B cell (primary cell): Measurements from ENCODE around the gene SLC39A12. TPM values are rescaled to one million over a fixed set of nuclear protein-coding genes. Genes with fewer than 3 reads are reported as not detected.

ENCODE experiments used
- ATAC-seq: fragments of 200-7000 bp; cut with Tn5 transposase; one replicate; pipeline ENCODE4 v1.10.0; 2021; ENCODE audit warnings: low read depth, mild to moderate bottlenecking, moderate number of reproducible peaks, moderate library complexity
- CTCF ChIA-PET: fragments of 350-600 bp; sonication (Branson Sonifier 250); formaldehyde crosslinking; loops from one replicate; lab custom pipeline; 2021; ENCODE audit warnings: antibody characterized with exemption, inconsistent platforms; lab: Charles Lee
- POLR2A ChIA-PET: fragments of 350-600 bp; sonication (Branson Sonifier 250); formaldehyde crosslinking; loops from one replicate; lab custom pipeline; 2021; ENCODE audit warnings: antibody characterized with exemption; lab: Charles Lee
- DNase-seq: peaks from one replicate; pipeline ENCODE4 v3.0.0; 2013
- H2AFZ ChIP-seq: 2 replicates; pipeline ENCODE4 v1.6.1; 2012; ENCODE audit warnings: mild to moderate bottlenecking, low read depth, low read length; ENCODE audit not compliant: insufficient read depth, poor library complexity, severe bottlenecking
- H3K27ac ChIP-seq, 2 donors: 1 replicate in 1 of 2; 2 replicates in 1 of 2; pipeline ENCODE4 v1.5.1; 2012 to 2013; ENCODE audit warnings: low read length in 2 of 2, mild to moderate bottlenecking in 2 of 2, moderate library complexity in 1 of 2
- H3K27me3 ChIP-seq, 4 experiments: fragments of 200-600 bp in 1 of 4; sonication (generic) in 1 of 4; replicated peaks in 1 of 4; 1 replicate in 2 of 4; 2 replicates in 2 of 4; pipeline versions ENCODE4 v1.6.1 to v1.7.0; 2013 to 2016; ENCODE audit warnings: low read length in 3 of 4, mild to moderate bottlenecking in 2 of 4, mixed read lengths in 1 of 4, moderate library complexity in 1 of 4; ENCODE audit not compliant: insufficient read depth in 4 of 4, control insufficient read depth in 3 of 4; ENCODE audit errors: control extremely low read depth in 1 of 4
- H3K36me3 ChIP-seq, 2 experiments: replicated peaks in 1 of 2; 1 replicate in 1 of 2; 2 replicates in 1 of 2; pipeline versions ENCODE4 v1.6.1 to v1.7.1; 2013; ENCODE audit warnings: low read length in 1 of 2; ENCODE audit not compliant: insufficient read depth in 2 of 2, control insufficient read depth in 1 of 2; ENCODE audit errors: control extremely low read depth in 1 of 2, extremely low read depth in 1 of 2
- H3K4me1 ChIP-seq, 2 donors: fragments of 200-600 bp in 1 of 2; sonication (generic) in 1 of 2; 1 replicate in 1 of 2; 2 replicates in 1 of 2; pipeline versions ENCODE4 v1.5.1 to v1.6.1; 2013 to 2017; ENCODE audit warnings: low read length in 2 of 2; ENCODE audit not compliant: control insufficient read depth in 2 of 2, insufficient read depth in 2 of 2
- H3K4me2 ChIP-seq: replicated peaks from 2 replicates; pipeline ENCODE3; 2012; ENCODE audit warnings: mild to moderate bottlenecking, low read depth, low read length; ENCODE audit not compliant: poor library complexity, severe bottlenecking
- H3K4me3 ChIP-seq, 5 experiments: fragments of 200-600 bp in 1 of 5; sonication (generic) in 1 of 5; 1 replicate in 3 of 5; 2 replicates in 2 of 5; pipeline versions ENCODE4 v1.5.1 to v1.7.0; 2011 to 2016; ENCODE audit warnings: low read length in 4 of 5, mild to moderate bottlenecking in 4 of 5, low read depth in 2 of 5, control low read depth in 1 of 5, moderate library complexity in 1 of 5; ENCODE audit not compliant: insufficient read depth in 1 of 5; ENCODE audit errors: control extremely low read depth in 1 of 5, extremely low read depth in 1 of 5
- H3K79me2 ChIP-seq: fragments of 200-600 bp; sonication (generic); one replicate; pipeline ENCODE4 v1.6.0; 2016; ENCODE audit warnings: low read length; ENCODE audit not compliant: control insufficient read depth, insufficient read depth
- H3K9ac ChIP-seq: fragments of 200-600 bp; sonication (generic); 2 replicates; pipeline ENCODE4 v1.6.1; 2017; ENCODE audit warnings: mild to moderate bottlenecking, low read length, moderate library complexity
- H3K9me3 ChIP-seq, 3 donors: one replicate each; pipeline versions ENCODE4 v1.6.1 to v1.7.1; 2013; ENCODE audit warnings: low read length in 2 of 3; ENCODE audit not compliant: control insufficient read depth in 2 of 3, insufficient read depth in 1 of 3; ENCODE audit errors: control extremely low read depth in 1 of 3
- H4K20me1 ChIP-seq: 2 replicates; pipeline ENCODE4 v1.6.0; 2012; ENCODE audit warnings: mild to moderate bottlenecking, low read length; ENCODE audit not compliant: insufficient read depth, control insufficient read depth, poor library complexity, severe bottlenecking
- H3K27ac Mint-ChIP-seq: one replicate; pipeline ENCODE4 v1.8.0; 2021; ENCODE audit warnings: mixed read lengths
- H3K27me3 Mint-ChIP-seq: one replicate; pipeline ENCODE4 v1.8.0; 2021; ENCODE audit warnings: mixed read lengths
- H3K4me1 Mint-ChIP-seq: one replicate; pipeline ENCODE4 v1.8.0; 2021; ENCODE audit warnings: mixed read lengths
- H3K4me3 Mint-ChIP-seq: one replicate; pipeline ENCODE4 v1.8.0; 2021; ENCODE audit warnings: mixed read lengths
- H3K9me3 Mint-ChIP-seq: one replicate; pipeline ENCODE4 v1.8.0; 2022; ENCODE audit warnings: mixed read lengths; ENCODE audit not compliant: insufficient read depth
- CTCF ChIP-seq: fragments of 200-600 bp; IDR thresholded peaks from one replicate; pipeline ENCODE4 v1.8.0; 2022; ENCODE audit warnings: antibody characterized with exemption, mild to moderate bottlenecking
- EZH2 ChIP-seq: IDR thresholded peaks from 2 replicates; pipeline ENCODE4 v1.6.1; 2012; ENCODE audit warnings: borderline replicate concordance, low read depth, mild to moderate bottlenecking, moderate library complexity, low read length; ENCODE audit not compliant: insufficient read depth, poor library complexity, severe bottlenecking
- WGBS: methylation state at CpG from one replicate; pipeline ENCODE4 v1.1.5; 2013; ENCODE audit warnings: missing lambda C conversion rate; ENCODE audit not compliant: insufficient coverage; 5-methylcytosine and 5-hydroxymethylcytosine counted together
- intact Hi-C: fragments of 100-400 bp; cut with micrococcal nuclease; formaldehyde crosslinking; loops from one replicate; pipeline ENCODE4 v1.10.0; 2022
- polyA plus RNA-seq: library from polyadenylated mRNA; depleted of rRNA; stranded (reverse); fragments of >200 nt; gene quantifications from 2 replicates; pipeline ENCODE4 v1.2.3, GENCODE V29; 2012
- total RNA-seq, 2 donors: library from RNA; stranded (reverse); fragments of 120-200 nt in 1 of 2; gene quantifications; 1 replicate in 1 of 2; 2 replicates in 1 of 2; pipeline versions ENCODE4 v1.2.3 to v1.2.4, GENCODE V29; 2013 to 2022

Gene SLC39A12
- total and polyA plus RNA-seq, 2 donors (not counting 1 experiment from before 2014, with no cell fraction given), result not detected

GRCh38 chr10:18059826-18060559, 108.3 kb downstream of the SLC39A12 start:
- no peak for ATAC-seq
- no peak overlapping the region for H3K27ac Mint-ChIP-seq
- Histone ChIP-seq H4K20me1 (no peaks in the 10 kb centered on the region), H3K4me2 (no peak overlapping the region), H3K27ac (no peak overlapping the region), H3K4me1 (no peaks in the 10 kb centered on the region), H2AFZ (no peak overlapping the region), H3K27me3 (no peaks in the 10 kb centered on the region), H3K36me3 (no peaks in the 10 kb centered on the region), H3K79me2 (no peaks in the 10 kb centered on the region), H3K9ac (no peak overlapping the region), H3K4me3 (no peak overlapping the region), H3K9me3 (no peaks in the 10 kb centered on the region)
- H3K27me3 Mint-ChIP-seq, result no peaks in the 10 kb centered on the region
- intact Hi-C loops, result no loop called here
- 95% methylated on average over 13 of the region's 19 CpGs for WGBS
- ChIA-PET CTCF (no interaction called here), POLR2A (no interaction called here)
- TF ChIP-seq CTCF, result no peak
- no peak for TF ChIP-seq EZH2
- no peaks in the 10 kb centered on the region for H3K4me1 Mint-ChIP-seq
- H3K4me3 Mint-ChIP-seq, result no peak overlapping the region
- no peak for DNase-seq
- H3K9me3 Mint-ChIP-seq, result no peaks in the 10 kb centered on the region

DNA sequence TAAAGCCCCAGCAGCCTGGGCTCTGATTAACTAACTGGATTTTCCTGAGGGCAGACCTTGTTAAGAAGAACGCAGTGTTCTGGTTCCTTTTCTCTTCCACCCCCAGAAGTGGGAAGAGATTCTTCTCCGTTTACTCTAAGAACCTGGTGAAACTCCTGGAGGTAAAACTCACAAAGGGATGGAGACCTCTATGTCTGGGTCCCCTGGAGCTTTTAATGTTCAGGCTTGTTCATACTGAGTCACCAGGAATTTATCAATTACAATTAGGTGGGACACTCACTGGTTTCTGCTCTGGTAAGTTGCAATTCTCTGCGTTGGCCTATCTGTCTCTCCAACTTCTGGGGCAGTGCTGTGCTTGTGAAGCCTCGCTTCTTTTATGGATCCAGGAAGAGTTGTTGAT, 115.2 kb downstream of the SLC39A12 start:
- Histone ChIP-seq H3K36me3 (no peaks in the 10 kb centered on the region), H3K27ac (no peak overlapping the region), H3K9me3 (no peaks in the 10 kb centered on the region), H3K4me2 (no peak overlapping the region), H3K4me3 (no peak overlapping the region), H3K9ac (no peak overlapping the region), H4K20me1 (no peaks in the 10 kb centered on the region), H2AFZ (no peak overlapping the region), H3K4me1 (no peaks in the 10 kb centered on the region), H3K79me2 (no peaks in the 10 kb centered on the region), H3K27me3 (no peaks in the 10 kb centered on the region)
- DNase-seq (no peak), ATAC-seq (no peak)
- intact Hi-C loops, result no loop called here
- H3K27me3 Mint-ChIP-seq, result no peaks in the 10 kb centered on the region
- no peaks in the 10 kb centered on the region for H3K4me1 Mint-ChIP-seq
- no peak overlapping the region for H3K4me3 Mint-ChIP-seq
- H3K9me3 Mint-ChIP-seq, result no peaks in the 10 kb centered on the region
- ChIA-PET POLR2A (no interaction called here), CTCF (no interaction called here)
- no peak overlapping the region for H3K27ac Mint-ChIP-seq
- no peak for TF ChIP-seq CTCF
- no peak for TF ChIP-seq EZH2
- WGBS, result 96% methylated on average over 2 of the region's 4 CpGs
